HL-60 (cell line): ENCODE results near the gene GABBR1.

Experiments used
- GABPA ChIP-seq: IDR thresholded peaks from 2 replicates; pipeline ENCODE4 v1.6.1; 2012; ENCODE audit warnings: low read depth
- POLR2AphosphoS5 ChIP-seq: IDR thresholded peaks from 2 replicates; pipeline ENCODE4 v1.6.1; 2012; ENCODE audit warnings: low read depth
- REST ChIP-seq: IDR thresholded peaks from 2 replicates; pipeline ENCODE4 v1.6.1; 2012; ENCODE audit warnings: low read depth; ENCODE audit not compliant: insufficient replicate concordance
- TF ChIP-seq, protein P1 (sequence below): IDR thresholded peaks from one replicate; pipeline ENCODE4 v1.5.1; 2011; ENCODE audit warnings: low read length, control low read depth, inconsistent platforms; ENCODE audit not compliant: insufficient read depth

- TF ChIP-seq, protein P1, sequence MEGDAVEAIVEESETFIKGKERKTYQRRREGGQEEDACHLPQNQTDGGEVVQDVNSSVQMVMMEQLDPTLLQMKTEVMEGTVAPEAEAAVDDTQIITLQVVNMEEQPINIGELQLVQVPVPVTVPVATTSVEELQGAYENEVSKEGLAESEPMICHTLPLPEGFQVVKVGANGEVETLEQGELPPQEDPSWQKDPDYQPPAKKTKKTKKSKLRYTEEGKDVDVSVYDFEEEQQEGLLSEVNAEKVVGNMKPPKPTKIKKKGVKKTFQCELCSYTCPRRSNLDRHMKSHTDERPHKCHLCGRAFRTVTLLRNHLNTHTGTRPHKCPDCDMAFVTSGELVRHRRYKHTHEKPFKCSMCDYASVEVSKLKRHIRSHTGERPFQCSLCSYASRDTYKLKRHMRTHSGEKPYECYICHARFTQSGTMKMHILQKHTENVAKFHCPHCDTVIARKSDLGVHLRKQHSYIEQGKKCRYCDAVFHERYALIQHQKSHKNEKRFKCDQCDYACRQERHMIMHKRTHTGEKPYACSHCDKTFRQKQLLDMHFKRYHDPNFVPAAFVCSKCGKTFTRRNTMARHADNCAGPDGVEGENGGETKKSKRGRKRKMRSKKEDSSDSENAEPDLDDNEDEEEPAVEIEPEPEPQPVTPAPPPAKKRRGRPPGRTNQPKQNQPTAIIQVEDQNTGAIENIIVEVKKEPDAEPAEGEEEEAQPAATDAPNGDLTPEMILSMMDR: no peak
- TF ChIP-seq REST: peak; percentile 84
- no peak for TF ChIP-seq GABPA
- no peak for TF ChIP-seq POLR2AphosphoS5
Measured at GRCh38 chr6:29537714-29538403, 95.1 kb downstream of the GABBR1 start.
